Panc1 (cell line): ENCODE data around the gene F13B. TPM values are rescaled to one million over a fixed set of nuclear protein-coding genes. Genes with fewer than 3 reads are reported as not detected.

Experiments
- ATAC-seq: fragments of 200-7000 bp; cut with Tn5 transposase; 2 replicates; pipeline ENCODE4 v1.9.1; 2020; ENCODE audit warnings: mild to moderate bottlenecking, moderate library complexity
- BruUV-seq: library from RNA; stranded (reverse); fragments of 400-500 nt; replicated peaks from 2 replicates; lab custom pipeline; 2021; lab: Mats Ljungman, UMichigan
- CTCF ChIA-PET: fragments of 300-600 bp; sonication (Branson Sonifier 250); formaldehyde crosslinking; loops from one replicate; lab custom pipeline; 2022; ENCODE audit warnings: antibody characterized with exemption; lab: Charles Lee
- POLR2A ChIA-PET: fragments of 300-600 bp; sonication (Branson Sonifier 250); formaldehyde crosslinking; loops from one replicate; lab custom pipeline; 2022; ENCODE audit warnings: antibody characterized with exemption; lab: Charles Lee
- DNase-seq: peaks from one replicate; pipeline ENCODE4 v3.0.0-alpha.2; 2010; ENCODE audit warnings: low read depth, low spot score
- H3K27ac ChIP-seq: 2 replicates; pipeline ENCODE4 v1.5.1; 2011; ENCODE audit warnings: mild to moderate bottlenecking, low read length, inconsistent platforms
- H3K27me3 ChIP-seq: fragments of 200-500 bp; sonication (Bioruptor generic); 2 replicates; pipeline ENCODE4 v1.6.0; 2014; ENCODE audit warnings: low read length, inconsistent platforms; ENCODE audit not compliant: control insufficient read depth, insufficient read depth
- H3K36me3 ChIP-seq: fragments of 200-500 bp; sonication (Bioruptor generic); 2 replicates; pipeline ENCODE4 v1.5.1; 2014; ENCODE audit warnings: inconsistent platforms, mild to moderate bottlenecking, low read length, moderate library complexity; ENCODE audit not compliant: control insufficient read depth, insufficient read depth
- H3K4me1 ChIP-seq: 2 replicates; pipeline ENCODE4 v1.5.1; 2011; ENCODE audit warnings: inconsistent platforms, mild to moderate bottlenecking, low read length, moderate library complexity; ENCODE audit not compliant: control insufficient read depth, insufficient read depth
- H3K4me3 ChIP-seq, 2 experiments: 2 replicates each; pipeline ENCODE4 v1.5.1; 2011 to 2012; ENCODE audit warnings: low read depth in 2 of 2, low read length in 2 of 2, mild to moderate bottlenecking in 2 of 2, inconsistent platforms in 1 of 2, moderate library complexity in 1 of 2
- H3K9me3 ChIP-seq: fragments of 200-500 bp; sonication (Bioruptor generic); 2 replicates; pipeline ENCODE4 v1.5.1; 2014; ENCODE audit warnings: low read depth, mild to moderate bottlenecking, inconsistent platforms, low read length, moderate library complexity; ENCODE audit not compliant: control insufficient read depth, insufficient read depth
- CTCF ChIP-seq: fragments of 450-650 bp; IDR thresholded peaks from 2 replicates; pipeline ENCODE4 v1.5.1; 2017; ENCODE audit warnings: mild to moderate bottlenecking
- POLR2AphosphoS5 ChIP-seq: IDR thresholded peaks from 2 replicates; pipeline ENCODE4 v1.6.1; 2012; ENCODE audit warnings: mild to moderate bottlenecking, low read depth, low read length, moderate library complexity
- REST ChIP-seq, 2 experiments: IDR thresholded peaks; 2 replicates each; pipeline ENCODE4 v1.6.1; 2011 to 2012; ENCODE audit warnings: low read depth in 2 of 2, control low read depth in 1 of 2, low read length in 1 of 2, mild to moderate bottlenecking in 1 of 2, moderate library complexity in 1 of 2; ENCODE audit not compliant: insufficient read depth in 1 of 2
- SIN3A ChIP-seq: IDR thresholded peaks from 2 replicates; pipeline ENCODE4 v1.6.1; 2012; ENCODE audit warnings: low read depth, mild to moderate bottlenecking, low read length, moderate library complexity, borderline replicate concordance; ENCODE audit not compliant: insufficient read depth
- TCF7L2 ChIP-seq: IDR thresholded peaks from 2 replicates; pipeline ENCODE4 v1.6.1; 2011; ENCODE audit warnings: mild to moderate bottlenecking, low read depth, low read length, inconsistent platforms
- in situ Hi-C: cut with HindIII; loops from 2 replicates; pipeline ENCODE4 v1.10.0; 2016; ENCODE audit warnings: low sequenced_read_pairs, low pct_unique_long_range_greater_than_20kb
- intact Hi-C: fragments of 100-400 bp; cut with micrococcal nuclease; formaldehyde crosslinking; loops from one replicate; pipeline ENCODE4 v1.10.0; 2022; ENCODE audit not compliant: unreplicated experiment
- total RNA-seq: library from RNA; stranded (reverse); gene quantifications from one replicate; pipeline ENCODE4 v1.2.1, GENCODE V29; 2021; ENCODE audit not compliant: unreplicated experiment

F13B gene
- total RNA-seq, 1 experiment from 2014 or later: not detected

GRCh38 chr1:197042676-197043341 is 24.3 kb downstream of the F13B start:
- Histone ChIP-seq H3K9me3 (no peaks in the 10 kb centered on the region), H3K4me1 (no peaks in the 10 kb centered on the region), H3K4me3 (no peak overlapping the region), H3K36me3 (no peaks in the 10 kb centered on the region), H3K27me3 (no peaks in the 10 kb centered on the region), H3K27ac (no peak overlapping the region)
- TF ChIP-seq CTCF (no peak), SIN3A (no peak), TCF7L2 (no peak), REST (IDR thresholded peaks at IDR 0.05; ENCODE audit: insufficient read depth in 1 of 2, low read depth in 2 of 2, low read length in 1 of 2) (no peak), POLR2AphosphoS5 (no peak)
- POLR2A ChIA-PET: no interaction called here
- in situ Hi-C loops (no loop called here), intact Hi-C loops (no loop called here)
- ATAC-seq (no peak), DNase-seq (no peak)
- no TSS peak for BruUV-seq
- CTCF ChIA-PET: no interaction called here

DNA sequence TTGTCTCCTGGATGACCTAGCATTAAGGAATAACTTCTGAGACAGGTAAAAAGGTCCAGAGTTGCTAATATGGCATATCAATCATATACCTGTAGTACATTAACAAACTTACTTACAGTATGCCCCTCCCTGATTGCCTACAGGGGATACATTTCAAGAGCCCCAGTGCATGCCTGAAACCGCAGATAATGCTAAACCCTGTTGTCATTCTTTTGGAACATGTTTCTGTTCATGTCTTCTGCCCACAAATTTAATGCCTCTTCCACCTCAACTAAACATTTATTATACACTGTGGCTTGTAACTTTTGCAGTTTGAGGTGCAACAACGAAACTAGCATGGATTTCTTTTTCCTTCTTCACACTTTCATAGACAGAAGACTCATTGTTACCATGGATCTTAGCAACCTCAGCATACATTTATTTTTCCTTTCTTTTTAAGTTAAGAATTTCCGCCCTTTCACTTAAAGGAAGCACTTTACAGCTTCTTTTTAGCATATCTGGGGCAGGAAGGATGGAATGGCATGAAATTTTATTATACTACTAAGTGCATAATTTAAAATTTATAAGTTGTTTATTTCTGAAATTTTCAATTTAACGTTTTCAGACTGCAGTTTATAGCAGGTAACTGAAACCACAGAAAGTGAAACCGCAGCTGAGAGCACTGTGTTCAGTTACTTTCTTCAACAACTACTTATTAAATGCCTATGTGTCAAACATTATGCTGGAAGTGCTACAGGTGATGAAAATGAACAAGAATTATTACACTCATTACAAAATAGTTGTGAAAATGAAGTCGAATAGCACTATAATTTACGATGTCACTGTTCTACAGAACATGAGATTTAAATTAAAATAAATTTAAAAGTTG is 25.3 kb downstream of the F13B start:
- no peak for ATAC-seq
- CTCF ChIA-PET: no interaction called here
- Histone ChIP-seq H3K4me3 (no peak overlapping the region), H3K9me3 (no peaks in the 10 kb centered on the region), H3K27ac (no peak overlapping the region), H3K4me1 (no peaks in the 10 kb centered on the region), H3K27me3 (no peaks in the 10 kb centered on the region), H3K36me3 (no peaks in the 10 kb centered on the region)
- BruUV-seq: no TSS peak
- TF ChIP-seq TCF7L2 (no peak), REST (IDR thresholded peaks at IDR 0.05; ENCODE audit: insufficient read depth in 1 of 2, low read depth in 2 of 2, low read length in 1 of 2) (no peak), SIN3A (no peak), CTCF (no peak), POLR2AphosphoS5 (no peak)
- in situ Hi-C loops: no loop called here
- intact Hi-C loops: no loop called here
- no peak for DNase-seq
- POLR2A ChIA-PET: no interaction called here
